Neural cell (in vitro differentiated cells): ENCODE data around the gene RERE. TPM values are rescaled to one million over a fixed set of nuclear protein-coding genes. Genes with fewer than 3 reads are reported as not detected.

Experiments
- H2AFZ ChIP-seq: fragments of 200-600, 300-800 bp; sonication (generic), shearing (Covaris generic); 2 replicates; pipeline ENCODE4 v1.6.0; 2014; ENCODE audit warnings: low read depth, mild to moderate bottlenecking, antibody characterized with exemption, low read length, moderate library complexity
- H3F3A ChIP-seq: fragments of 200-600 bp; shearing (Covaris generic); 2 replicates; pipeline ENCODE4 v1.6.1; 2016; ENCODE audit warnings: mild to moderate bottlenecking, moderate library complexity, mixed read lengths, antibody characterized with exemption, low read length; ENCODE audit not compliant: insufficient read depth, poor library complexity, severe bottlenecking
- H3K27ac ChIP-seq: fragments of 200-600, 300-800 bp; sonication (generic), shearing (Covaris generic); 2 replicates; pipeline ENCODE4 v1.5.1; 2014; ENCODE audit warnings: mild to moderate bottlenecking, low read length, moderate library complexity
- H3K27me3 ChIP-seq: fragments of 300-800, 200-600 bp; sonication (generic), shearing (Covaris generic); 2 replicates; pipeline ENCODE4 v1.6.0; 2014; ENCODE audit warnings: mild to moderate bottlenecking, low read depth, low read length, moderate library complexity; ENCODE audit not compliant: insufficient read depth
- H3K36me3 ChIP-seq: fragments of 300-800, 200-600 bp; sonication (generic), shearing (Covaris generic); 2 replicates; pipeline ENCODE4 v1.5.1; 2014; ENCODE audit warnings: mild to moderate bottlenecking, antibody characterized with exemption, low read length, moderate library complexity; ENCODE audit not compliant: insufficient read depth
- H3K4me2 ChIP-seq: fragments of 300-800, 200-600 bp; sonication (generic), shearing (Covaris generic); 2 replicates; pipeline ENCODE4 v1.6.0; 2014; ENCODE audit warnings: mild to moderate bottlenecking, low read length
- H3K4me3 ChIP-seq: fragments of 300-800, 200-600 bp; sonication (generic), shearing (Covaris generic); 2 replicates; pipeline ENCODE4 v1.5.1; 2014; ENCODE audit warnings: mild to moderate bottlenecking, low read length, moderate library complexity
- H3K79me2 ChIP-seq: fragments of 200-600 bp; shearing (Covaris generic); replicated peaks from 2 replicates; pipeline ENCODE4 v1.6.0; 2014; ENCODE audit warnings: mild to moderate bottlenecking, low read length, moderate library complexity; ENCODE audit not compliant: insufficient read depth
- H3K9ac ChIP-seq: fragments of 300-800, 200-600 bp; sonication (generic), shearing (Covaris generic); 2 replicates; pipeline ENCODE4 v1.6.1; 2016; ENCODE audit warnings: mild to moderate bottlenecking, low read length, mixed read lengths
- H3K9me2 ChIP-seq: fragments of 200-600 bp; shearing (Covaris generic); 2 replicates; pipeline ENCODE4 v1.6.1; 2016; ENCODE audit warnings: mild to moderate bottlenecking, low read length, mixed read lengths; ENCODE audit not compliant: insufficient read depth
- H3K9me3 ChIP-seq: fragments of 200-600, 300-800 bp; sonication (generic), shearing (Covaris generic); 2 replicates; pipeline ENCODE4 v1.6.1; 2016; ENCODE audit warnings: mild to moderate bottlenecking, mixed run types, low read length, moderate library complexity, mixed read lengths
- H4K20me1 ChIP-seq: fragments of 200-600 bp; shearing (Covaris generic); 2 replicates; pipeline ENCODE4 v1.6.1; 2016; ENCODE audit warnings: mild to moderate bottlenecking, mixed run types; ENCODE audit not compliant: insufficient read depth
- CTCF ChIP-seq: fragments of 450-650 bp; IDR thresholded peaks from 2 replicates; pipeline ENCODE4 v1.5.1; 2014; ENCODE audit warnings: antibody characterized with exemption, mild to moderate bottlenecking, moderate library complexity; ENCODE audit not compliant: poor library complexity, severe bottlenecking
- EP300 ChIP-seq: fragments of 450-650 bp; conservative IDR thresholded peaks from 2 replicates; pipeline ENCODE4 v1.6.1; 2014; ENCODE audit warnings: antibody characterized with exemption, mild to moderate bottlenecking, moderate library complexity; ENCODE audit not compliant: poor library complexity, severe bottlenecking
- EZH2 ChIP-seq: fragments of 200-600, 300-800 bp; shearing (Covaris generic), sonication (generic); IDR thresholded peaks from 2 replicates; pipeline ENCODE4 v1.6.1; 2014; ENCODE audit warnings: antibody characterized with exemption, low read length, borderline replicate concordance, mild to moderate bottlenecking; ENCODE audit not compliant: insufficient read depth, poor library complexity, severe bottlenecking
- MXI1 ChIP-seq: fragments of 450-650 bp; conservative IDR thresholded peaks from 2 replicates; pipeline ENCODE4 v1.6.1; 2014; ENCODE audit warnings: antibody characterized with exemption, mild to moderate bottlenecking; ENCODE audit not compliant: poor library complexity, severe bottlenecking
- POLR2AphosphoS5 ChIP-seq: IDR thresholded peaks from 2 replicates; pipeline ENCODE4 v1.6.1; 2012
- RAD21 ChIP-seq: fragments of 450-650 bp; conservative IDR thresholded peaks from 2 replicates; pipeline ENCODE4 v1.6.1; 2014; ENCODE audit warnings: antibody characterized with exemption, mild to moderate bottlenecking, moderate library complexity
- REST ChIP-seq: IDR thresholded peaks from 2 replicates; pipeline ENCODE4 v1.6.1; 2012; ENCODE audit warnings: borderline replicate concordance
- SMC3 ChIP-seq: fragments of 450-650 bp; conservative IDR thresholded peaks from 2 replicates; pipeline ENCODE4 v1.6.1; 2014; ENCODE audit warnings: antibody characterized with exemption, mild to moderate bottlenecking, moderate library complexity; ENCODE audit not compliant: poor library complexity
- TAF1 ChIP-seq: IDR thresholded peaks from 2 replicates; pipeline ENCODE4 v1.6.1; 2012; ENCODE audit warnings: low read depth
- polyA plus RNA-seq: library from polyadenylated mRNA; depleted of rRNA; stranded (reverse); fragments of >200 nt; gene quantifications from 2 replicates; pipeline ENCODE4 v1.2.3, GENCODE V29; 2014

RERE gene
- polyA plus RNA-seq, 1 donor from 2014 or later, result 21.0 TPM

GRCh38 chr1:8704866-8705506 lies 112.5 kb downstream of the RERE start:
- Histone ChIP-seq H3K9me2 (no peaks in the 10 kb centered on the region), H3K4me3 (peak overlapping the region; percentile 75), H3K4me2 (peak overlapping the region; percentile 84), H3K27ac (peak overlapping the region; percentile 92), H4K20me1 (peaks cover 6% of the 10 kb centered on the region), H3K9me3 (no peaks in the 10 kb centered on the region), H3K9ac (peak overlapping the region; percentile 72), H3F3A (peaks cover 24% of the 10 kb centered on the region), H3K79me2 (peaks cover 77% of the 10 kb centered on the region), H3K36me3 (no peaks in the 10 kb centered on the region), H3K27me3 (no peaks in the 10 kb centered on the region), H2AFZ (no peak overlapping the region)
- TF ChIP-seq POLR2AphosphoS5, result peak; percentile 52
- no peak for TF ChIP-seq CTCF
- TF ChIP-seq TAF1, result peak; percentile 42
- TF ChIP-seq SMC3, result peak; percentile 27
- TF ChIP-seq EP300, result peak; percentile 72
- TF ChIP-seq REST, result peak; percentile 81
- TF ChIP-seq EZH2, result no peak
- no peak for TF ChIP-seq MXI1

- H3K9ac ChIP-seq, result peak overlapping the region; percentile 72
Measured at GRCh38 chr1:8702850-8703810, 114.3 kb downstream of the RERE start.

More at GRCh38 chr1:8702850-8703810, 114.3 kb downstream of the RERE start:
- Histone ChIP-seq H3K4me2 (peak overlapping the region; percentile 84), H3K4me3 (peak overlapping the region; percentile 75), H3K27me3 (no peaks in the 10 kb centered on the region), H3K27ac (peak overlapping the region; percentile 92), H3F3A (peaks cover 30% of the 10 kb centered on the region), H2AFZ (no peak overlapping the region), H3K9me3 (no peaks in the 10 kb centered on the region), H3K9me2 (no peaks in the 10 kb centered on the region), H4K20me1 (peaks cover 6% of the 10 kb centered on the region), H3K79me2 (peaks cover 78% of the 10 kb centered on the region), H3K36me3 (no peaks in the 10 kb centered on the region)
- TF ChIP-seq POLR2AphosphoS5 (peak; percentile 67), SMC3 (no peak), RAD21 (peak; percentile 62), REST (peak; percentile 27), TAF1 (peak; percentile 70), MXI1 (peak; percentile 75), EP300 (peak; percentile 85), EZH2 (no peak), CTCF (peak; percentile 39)
